OCI-LY7 (cell line): ENCODE data around the gene EIF3D.

ENCODE experiments used
- EZH2phosphoT487 ChIP-seq: fragments of 200-600 bp; sonication (generic); IDR thresholded peaks from 2 replicates; pipeline ENCODE4 v1.6.1; 2018; ENCODE audit warnings: low read depth, borderline replicate concordance, mild to moderate bottlenecking, mixed run types, antibody characterized with exemption, low read length, moderate library complexity, mixed read lengths
- TF ChIP-seq, protein P1 (sequence below): fragments of 200-600 bp; sonication (generic); conservative IDR thresholded peaks from 2 replicates; pipeline ENCODE4 v1.5.1; 2014; ENCODE audit warnings: mild to moderate bottlenecking, antibody characterized with exemption, low read length, moderate library complexity, mixed read lengths

DNA sequence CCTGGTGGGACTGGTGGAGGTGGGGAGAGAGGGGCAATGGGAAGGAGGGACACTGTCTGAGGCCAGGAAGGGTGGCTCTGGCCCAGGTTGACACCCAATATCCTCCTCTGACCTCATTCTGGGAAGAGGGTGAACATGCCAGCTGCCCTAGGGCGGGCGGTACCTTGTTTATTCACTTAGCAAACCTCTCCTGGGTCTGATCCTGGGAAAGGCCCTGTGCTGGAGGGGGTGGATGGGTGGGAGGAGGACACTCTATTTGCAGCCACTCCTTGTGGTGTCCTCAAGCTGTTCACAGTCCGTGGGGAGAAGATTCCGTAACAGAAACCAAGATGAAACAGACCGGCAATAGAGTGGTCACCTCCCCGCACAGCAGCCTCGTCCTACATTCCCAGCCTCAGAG, 49.7 kb upstream of the EIF3D start:
- TF ChIP-seq, protein P1, sequence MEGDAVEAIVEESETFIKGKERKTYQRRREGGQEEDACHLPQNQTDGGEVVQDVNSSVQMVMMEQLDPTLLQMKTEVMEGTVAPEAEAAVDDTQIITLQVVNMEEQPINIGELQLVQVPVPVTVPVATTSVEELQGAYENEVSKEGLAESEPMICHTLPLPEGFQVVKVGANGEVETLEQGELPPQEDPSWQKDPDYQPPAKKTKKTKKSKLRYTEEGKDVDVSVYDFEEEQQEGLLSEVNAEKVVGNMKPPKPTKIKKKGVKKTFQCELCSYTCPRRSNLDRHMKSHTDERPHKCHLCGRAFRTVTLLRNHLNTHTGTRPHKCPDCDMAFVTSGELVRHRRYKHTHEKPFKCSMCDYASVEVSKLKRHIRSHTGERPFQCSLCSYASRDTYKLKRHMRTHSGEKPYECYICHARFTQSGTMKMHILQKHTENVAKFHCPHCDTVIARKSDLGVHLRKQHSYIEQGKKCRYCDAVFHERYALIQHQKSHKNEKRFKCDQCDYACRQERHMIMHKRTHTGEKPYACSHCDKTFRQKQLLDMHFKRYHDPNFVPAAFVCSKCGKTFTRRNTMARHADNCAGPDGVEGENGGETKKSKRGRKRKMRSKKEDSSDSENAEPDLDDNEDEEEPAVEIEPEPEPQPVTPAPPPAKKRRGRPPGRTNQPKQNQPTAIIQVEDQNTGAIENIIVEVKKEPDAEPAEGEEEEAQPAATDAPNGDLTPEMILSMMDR = no peak
- TF ChIP-seq EZH2phosphoT487 = no peak
